ENCODE results near the gene UNC80.

UNC80 gene

GRCh38 chr2:209956271-209956670, 184.6 kb downstream of the UNC80 start:
- Histone ChIP-seq H3K9ac (ENCODE audit: low read length in 5 of 5) (no peak overlapping the region), H3K27ac (ENCODE audit: low read depth, low read length) (no peak overlapping the region), H3K9me3 (ENCODE audit: control insufficient read depth in 5 of 5, low read length in 5 of 5) (no peaks in the 10 kb centered on the region), H3K4me3 (ENCODE audit: low read depth in 1 of 5, low read length in 5 of 5) (no peak overlapping the region), H3K4me1 (ENCODE audit: control insufficient read depth in 5 of 5, insufficient read depth in 5 of 5, low read length in 5 of 5) (peaks cover 0 to 2% (median 0%) of the 10 kb centered on the region in 5 donors), H3K27me3 (ENCODE audit: control insufficient read depth in 5 of 5, insufficient read depth in 4 of 5, low read length in 5 of 5) (no peaks in the 10 kb centered on the region), H3K36me3 (ENCODE audit: control insufficient read depth in 5 of 5, insufficient read depth in 5 of 5, low read length in 5 of 5) (no peaks in the 10 kb centered on the region)

- Histone ChIP-seq H3K4me3 (ENCODE audit: low read depth in 1 of 5, low read length in 5 of 5) (no peak overlapping the region), H3K9ac (ENCODE audit: low read length in 5 of 5) (no peak overlapping the region), H3K9me3 (ENCODE audit: control insufficient read depth in 5 of 5, low read length in 5 of 5) (no peaks in the 10 kb centered on the region), H3K27me3 (ENCODE audit: control insufficient read depth in 5 of 5, insufficient read depth in 4 of 5, low read length in 5 of 5) (no peaks in the 10 kb centered on the region), H3K27ac (ENCODE audit: low read depth, low read length) (no peak overlapping the region), H3K4me1 (ENCODE audit: control insufficient read depth in 5 of 5, insufficient read depth in 5 of 5, low read length in 5 of 5) (peaks cover 0 to 2% (median 0%) of the 10 kb centered on the region in 5 donors), H3K36me3 (ENCODE audit: control insufficient read depth in 5 of 5, insufficient read depth in 5 of 5, low read length in 5 of 5) (no peaks in the 10 kb centered on the region)
These were observed 186.4 kb downstream of the UNC80 start for GRCh38 chr2:209958016-209958415.

GRCh38 chr2:209960045-209960444, 188.4 kb downstream of the UNC80 start:
- no peaks in the 10 kb centered on the region for H3K36me3 ChIP-seq (ENCODE audit: control insufficient read depth in 5 of 5, insufficient read depth in 5 of 5, low read length in 5 of 5)
- H3K4me3 ChIP-seq (ENCODE audit: low read depth in 1 of 5, low read length in 5 of 5), result no peak overlapping the region
- H3K9me3 ChIP-seq (ENCODE audit: control insufficient read depth in 5 of 5, low read length in 5 of 5), result no peaks in the 10 kb centered on the region
- no peaks in the 10 kb centered on the region for H3K27me3 ChIP-seq (ENCODE audit: control insufficient read depth in 5 of 5, insufficient read depth in 4 of 5, low read length in 5 of 5)
- no peak overlapping the region for H3K27ac ChIP-seq (ENCODE audit: low read depth, low read length)
- no peak overlapping the region for H3K9ac ChIP-seq (ENCODE audit: low read length in 5 of 5)
- H3K4me1 ChIP-seq (ENCODE audit: control insufficient read depth in 5 of 5, insufficient read depth in 5 of 5, low read length in 5 of 5), result peaks cover 0 to 2% (median 0%) of the 10 kb centered on the region in 5 donors

GRCh38 chr2:209960676-209961630, 189.3 kb downstream of the UNC80 start:
- Histone ChIP-seq H3K27me3 (ENCODE audit: control insufficient read depth in 5 of 5, insufficient read depth in 4 of 5, low read length in 5 of 5) (no peaks in the 10 kb centered on the region), H3K9me3 (ENCODE audit: control insufficient read depth in 5 of 5, low read length in 5 of 5) (no peaks in the 10 kb centered on the region), H3K27ac (ENCODE audit: low read depth, low read length) (no peak overlapping the region), H3K4me3 (ENCODE audit: low read depth in 1 of 5, low read length in 5 of 5) (no peak overlapping the region), H3K4me1 (ENCODE audit: control insufficient read depth in 5 of 5, insufficient read depth in 5 of 5, low read length in 5 of 5) (peaks cover 0 to 2% (median 0%) of the 10 kb centered on the region in 5 donors), H3K36me3 (ENCODE audit: control insufficient read depth in 5 of 5, insufficient read depth in 5 of 5, low read length in 5 of 5) (no peaks in the 10 kb centered on the region), H3K9ac (ENCODE audit: low read length in 5 of 5) (no peak overlapping the region)

- Histone ChIP-seq H3K4me1 (ENCODE audit: control insufficient read depth in 5 of 5, insufficient read depth in 5 of 5, low read length in 5 of 5) (no peaks in the 10 kb centered on the region), H3K9ac (ENCODE audit: low read length in 5 of 5) (no peak overlapping the region), H3K27ac (ENCODE audit: low read depth, low read length) (no peak overlapping the region), H3K27me3 (ENCODE audit: control insufficient read depth in 5 of 5, insufficient read depth in 4 of 5, low read length in 5 of 5) (peaks cover 0 to 5% (median 0%) of the 10 kb centered on the region in 5 donors), H3K36me3 (ENCODE audit: control insufficient read depth in 5 of 5, insufficient read depth in 5 of 5, low read length in 5 of 5) (no peaks in the 10 kb centered on the region), H3K4me3 (ENCODE audit: low read depth in 1 of 5, low read length in 5 of 5) (no peak overlapping the region), H3K9me3 (ENCODE audit: control insufficient read depth in 5 of 5, low read length in 5 of 5) (no peaks in the 10 kb centered on the region)
These were observed 194.1 kb downstream of the UNC80 start for GRCh38 chr2:209965723-209966122.

- no peak overlapping the region for H3K4me3 ChIP-seq (ENCODE audit: low read depth in 1 of 5, low read length in 5 of 5)
These were observed 198.1 kb downstream of the UNC80 start for GRCh38 chr2:209969692-209970091.

GRCh38 chr2:209970271-209970670, 198.6 kb downstream of the UNC80 start:
- H3K36me3 ChIP-seq (ENCODE audit: control insufficient read depth in 5 of 5, insufficient read depth in 5 of 5, low read length in 5 of 5), result no peaks in the 10 kb centered on the region
- peaks cover 0 to 9% (median 0%) of the 10 kb centered on the region in 5 donors for H3K27me3 ChIP-seq (ENCODE audit: control insufficient read depth in 5 of 5, insufficient read depth in 4 of 5, low read length in 5 of 5)
- H3K27ac ChIP-seq (ENCODE audit: low read depth, low read length), result no peak overlapping the region
- no peak overlapping the region for H3K9ac ChIP-seq (ENCODE audit: low read length in 5 of 5)
- no peaks in the 10 kb centered on the region for H3K4me1 ChIP-seq (ENCODE audit: control insufficient read depth in 5 of 5, insufficient read depth in 5 of 5, low read length in 5 of 5)
- H3K9me3 ChIP-seq (ENCODE audit: control insufficient read depth in 5 of 5, low read length in 5 of 5), result no peaks in the 10 kb centered on the region
- no peak overlapping the region for H3K4me3 ChIP-seq (ENCODE audit: low read depth in 1 of 5, low read length in 5 of 5)

More at GRCh38 chr2:209969692-209970091, 198.1 kb downstream of the UNC80 start:
- Histone ChIP-seq H3K36me3 (ENCODE audit: control insufficient read depth in 5 of 5, insufficient read depth in 5 of 5, low read length in 5 of 5) (no peaks in the 10 kb centered on the region), H3K27ac (ENCODE audit: low read depth, low read length) (no peak overlapping the region), H3K9me3 (ENCODE audit: control insufficient read depth in 5 of 5, low read length in 5 of 5) (no peaks in the 10 kb centered on the region), H3K27me3 (ENCODE audit: control insufficient read depth in 5 of 5, insufficient read depth in 4 of 5, low read length in 5 of 5) (peaks cover 0 to 9% (median 0%) of the 10 kb centered on the region in 5 donors), H3K4me1 (ENCODE audit: control insufficient read depth in 5 of 5, insufficient read depth in 5 of 5, low read length in 5 of 5) (no peaks in the 10 kb centered on the region), H3K9ac (ENCODE audit: low read length in 5 of 5) (no peak overlapping the region)

GRCh38 chr2:209970711-209971110, 199.1 kb downstream of the UNC80 start:
- H3K27me3 ChIP-seq (ENCODE audit: control insufficient read depth in 5 of 5, insufficient read depth in 4 of 5, low read length in 5 of 5), result peaks cover 0 to 9% (median 0%) of the 10 kb centered on the region in 5 donors
- no peaks in the 10 kb centered on the region for H3K9me3 ChIP-seq (ENCODE audit: control insufficient read depth in 5 of 5, low read length in 5 of 5)
- H3K4me3 ChIP-seq (ENCODE audit: low read depth in 1 of 5, low read length in 5 of 5), result no peak overlapping the region
- H3K4me1 ChIP-seq (ENCODE audit: control insufficient read depth in 5 of 5, insufficient read depth in 5 of 5, low read length in 5 of 5), result no peaks in the 10 kb centered on the region
- no peak overlapping the region for H3K9ac ChIP-seq (ENCODE audit: low read length in 5 of 5)
- H3K36me3 ChIP-seq (ENCODE audit: control insufficient read depth in 5 of 5, insufficient read depth in 5 of 5, low read length in 5 of 5), result no peaks in the 10 kb centered on the region
- no peak overlapping the region for H3K27ac ChIP-seq (ENCODE audit: low read depth, low read length)

GRCh38 chr2:209973328-209973727, 201.7 kb downstream of the UNC80 start:
- H3K9ac ChIP-seq (ENCODE audit: low read length in 5 of 5), result no peak overlapping the region
- H3K27ac ChIP-seq (ENCODE audit: low read depth, low read length), result no peak overlapping the region
- no peaks in the 10 kb centered on the region for H3K9me3 ChIP-seq (ENCODE audit: control insufficient read depth in 5 of 5, low read length in 5 of 5)
- no peak overlapping the region for H3K4me3 ChIP-seq (ENCODE audit: low read depth in 1 of 5, low read length in 5 of 5)
- peaks cover 0 to 9% (median 0%) of the 10 kb centered on the region in 5 donors for H3K27me3 ChIP-seq (ENCODE audit: control insufficient read depth in 5 of 5, insufficient read depth in 4 of 5, low read length in 5 of 5)
- H3K36me3 ChIP-seq (ENCODE audit: control insufficient read depth in 5 of 5, insufficient read depth in 5 of 5, low read length in 5 of 5), result no peaks in the 10 kb centered on the region
- H3K4me1 ChIP-seq (ENCODE audit: control insufficient read depth in 5 of 5, insufficient read depth in 5 of 5, low read length in 5 of 5), result no peaks in the 10 kb centered on the region

GRCh38 chr2:209974576-209974975, 202.9 kb downstream of the UNC80 start:
- Histone ChIP-seq H3K4me1 (ENCODE audit: control insufficient read depth in 5 of 5, insufficient read depth in 5 of 5, low read length in 5 of 5) (no peaks in the 10 kb centered on the region), H3K27ac (ENCODE audit: low read depth, low read length) (no peak overlapping the region), H3K9me3 (ENCODE audit: control insufficient read depth in 5 of 5, low read length in 5 of 5) (no peaks in the 10 kb centered on the region), H3K36me3 (ENCODE audit: control insufficient read depth in 5 of 5, insufficient read depth in 5 of 5, low read length in 5 of 5) (no peaks in the 10 kb centered on the region), H3K9ac (ENCODE audit: low read length in 5 of 5) (no peak overlapping the region), H3K4me3 (ENCODE audit: low read depth in 1 of 5, low read length in 5 of 5) (no peak overlapping the region), H3K27me3 (ENCODE audit: control insufficient read depth in 5 of 5, insufficient read depth in 4 of 5, low read length in 5 of 5) (peaks cover 0 to 9% (median 0%) of the 10 kb centered on the region in 5 donors)

Data from subcutaneous abdominal adipose tissue (tissue), 5 donors.